ENCODE measurements around the gene PFN4. TPM values are rescaled to one million over a fixed set of nuclear protein-coding genes. Genes with fewer than 3 reads are reported as not detected.

The PFN4 gene
- total RNA-seq: not detected

GRCh38 chr2:24123195-24123921 is at the start of gene PFN4, which contains the start of gene FAM228B:
PFN4 (minus strand) TSS chr2:24123334; CDS start chr2:24122535, 799 bp downstream.
FAM228B (plus strand) TSS chr2:24123469; CDS start chr2:24124362, 893 bp downstream.
- peaks cover 0 to 8% of the 10 kb centered on the region in 2 donors for H3K4me1 ChIP-seq
- H3K27me3 ChIP-seq: no peaks in the 10 kb centered on the region
- H3K4me3 ChIP-seq: peak within 1 kb of the TSS; percentile 79 to 88
- H3K9me3 ChIP-seq: no peaks in the 10 kb centered on the region
- peak within 1 kb of the TSS; percentile 92 to 95 for H3K27ac ChIP-seq
- TF ChIP-seq CTCF (IDR thresholded peaks at IDR 0.05): no peak
- intact Hi-C loops (cut with DNase I): loop anchor here (1.0 to 10.0 kb wide), 5 partner anchors 39 to 241 kb away; partner anchors contain the start of genes ATAD2B, FKBP1B, ITSN2 and SF3B6
- no peaks in the 10 kb centered on the region for H3K36me3 ChIP-seq
- DNase-seq (ENCODE audit: low spot score in 2 of 2): peak; percentile 61 to 94

- Histone ChIP-seq H3K27ac (no peak overlapping the region), H3K36me3 (no peaks in the 10 kb centered on the region), H3K9me3 (no peaks in the 10 kb centered on the region), H3K4me3 (no peak overlapping the region), H3K27me3 (no peaks in the 10 kb centered on the region), H3K4me1 (no peaks in the 10 kb centered on the region)
- DNase-seq (ENCODE audit: low spot score in 2 of 2): no peak
- no peak for TF ChIP-seq CTCF (IDR thresholded peaks at IDR 0.05)
- intact Hi-C loops (cut with DNase I): no loop called here
Observed at GRCh38 chr2:24169023-24169422, 45.9 kb upstream of the PFN4 start.

- Histone ChIP-seq H3K27ac (no peak overlapping the region), H3K36me3 (peaks cover 3 to 13% of the 10 kb centered on the region in 2 donors), H3K27me3 (no peaks in the 10 kb centered on the region), H3K4me3 (no peak overlapping the region), H3K4me1 (no peaks in the 10 kb centered on the region), H3K9me3 (no peaks in the 10 kb centered on the region)
- DNase-seq (ENCODE audit: low spot score in 2 of 2): no peak
- intact Hi-C loops (cut with DNase I): no loop called here
- peak; percentile 11 to 55 (median 21) for TF ChIP-seq CTCF (IDR thresholded peaks at IDR 0.05)
Observed at GRCh38 chr2:24164416-24164973, 41.4 kb upstream of the PFN4 start.

GRCh38 chr2:24163601-24164000 is 40.5 kb upstream of the PFN4 start:
- peaks cover 3 to 16% of the 10 kb centered on the region in 2 donors for H3K36me3 ChIP-seq
- no peaks in the 10 kb centered on the region for H3K27me3 ChIP-seq
- H3K9me3 ChIP-seq: no peaks in the 10 kb centered on the region
- H3K27ac ChIP-seq: no peak overlapping the region
- intact Hi-C loops (cut with DNase I): no loop called here
- TF ChIP-seq CTCF (IDR thresholded peaks at IDR 0.05): no peak
- no peaks in the 10 kb centered on the region for H3K4me1 ChIP-seq
- H3K4me3 ChIP-seq: no peak overlapping the region
- DNase-seq (ENCODE audit: low spot score in 2 of 2): no peak

- H3K36me3 ChIP-seq: peaks cover 3 to 16% of the 10 kb centered on the region in 2 donors
- H3K4me3 ChIP-seq: no peak overlapping the region
- DNase-seq (ENCODE audit: low spot score in 2 of 2): no peak
- no peak for TF ChIP-seq CTCF (IDR thresholded peaks at IDR 0.05)
- H3K9me3 ChIP-seq: no peaks in the 10 kb centered on the region
- intact Hi-C loops (cut with DNase I): no loop called here
- no peaks in the 10 kb centered on the region for H3K4me1 ChIP-seq
- H3K27me3 ChIP-seq: no peaks in the 10 kb centered on the region
- H3K27ac ChIP-seq: no peak overlapping the region
Observed at GRCh38 chr2:24163186-24163585, 40.1 kb upstream of the PFN4 start.

Measured in ascending aorta (tissue), 2 donors.